ENCODE measurements around the gene CEP70.
"Not testable (repeated sequence)": the region's sequence is repeated elsewhere in the genome, so short reads cannot be mapped to it uniquely, and the experiment has no call there.

Gene CEP70

DNA sequence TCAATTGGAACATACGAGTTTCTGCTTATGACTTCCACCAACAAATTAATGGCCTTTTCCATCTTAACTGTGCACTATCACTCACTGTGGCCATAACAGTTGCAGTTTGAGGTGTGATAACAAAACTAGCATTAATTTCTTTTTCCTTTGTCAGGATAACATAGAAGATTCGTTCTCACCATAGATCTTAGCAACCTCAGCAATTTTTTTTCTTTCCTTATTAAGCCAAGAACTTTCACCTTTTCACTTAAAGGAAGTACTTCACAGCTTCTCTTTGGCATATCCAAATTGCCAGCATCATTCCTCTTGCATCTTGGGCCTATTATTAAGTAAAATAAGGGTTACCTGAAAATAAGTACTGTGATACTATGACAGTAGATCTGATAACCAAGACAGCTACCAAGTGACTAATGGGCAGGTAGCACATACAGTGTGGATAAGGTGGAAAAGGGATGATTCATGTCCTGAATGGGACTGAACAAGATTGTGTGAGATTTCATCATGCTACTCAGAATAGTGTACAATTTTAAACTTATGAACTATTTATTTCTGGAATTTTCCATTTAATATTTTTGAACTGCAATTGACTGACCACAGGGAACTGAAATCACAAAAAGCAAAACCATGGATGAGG is 46.6 kb downstream of the CEP70 start:
- in situ Hi-C loops (cut with HindIII; ENCODE audit: low sequenced_read_pairs) = no loop called here
- no peak for DNase-seq (ENCODE audit: low read depth)
- H3K4me3 ChIP-seq (ENCODE audit: low read depth, low read length) = no peak overlapping the region
- TF ChIP-seq CTCF (IDR thresholded peaks at IDR 0.05; ENCODE audit: low read depth, low read length, missing control alignments) = no peak

DNA sequence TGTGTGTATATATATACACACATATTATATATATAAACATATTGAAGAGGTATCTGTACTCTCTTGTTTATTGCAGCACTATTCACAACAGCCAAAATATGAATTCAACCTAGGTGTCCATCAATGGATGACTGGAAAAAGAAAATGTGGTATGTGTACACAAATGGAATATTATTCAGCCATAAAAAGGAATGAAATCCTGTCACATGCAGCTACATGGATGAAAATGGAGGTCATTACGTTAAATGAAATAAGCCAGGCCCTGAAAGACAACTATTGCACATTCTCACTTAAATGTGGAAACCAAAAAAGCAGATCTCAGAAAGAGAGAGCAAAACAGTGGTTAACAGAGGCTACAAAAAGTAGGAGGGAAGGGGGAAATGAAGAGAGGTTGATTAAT is 49.5 kb downstream of the CEP70 start:
- DNase-seq (ENCODE audit: low read depth) = no peak
- no peak for TF ChIP-seq CTCF (IDR thresholded peaks at IDR 0.05; ENCODE audit: low read depth, low read length, missing control alignments)
- in situ Hi-C loops (cut with HindIII; ENCODE audit: low sequenced_read_pairs) = no loop called here
- no peak overlapping the region for H3K4me3 ChIP-seq (ENCODE audit: low read depth, low read length)

GRCh38 chr3:138542977-138543376 is 51.1 kb downstream of the CEP70 start:
- TF ChIP-seq CTCF (IDR thresholded peaks at IDR 0.05; ENCODE audit: low read depth, low read length, missing control alignments) = no peak
- in situ Hi-C loops (cut with HindIII; ENCODE audit: low sequenced_read_pairs) = no loop called here
- H3K4me3 ChIP-seq (ENCODE audit: low read depth, low read length) = no peak overlapping the region
- DNase-seq (ENCODE audit: low read depth) = no peak

DNA sequence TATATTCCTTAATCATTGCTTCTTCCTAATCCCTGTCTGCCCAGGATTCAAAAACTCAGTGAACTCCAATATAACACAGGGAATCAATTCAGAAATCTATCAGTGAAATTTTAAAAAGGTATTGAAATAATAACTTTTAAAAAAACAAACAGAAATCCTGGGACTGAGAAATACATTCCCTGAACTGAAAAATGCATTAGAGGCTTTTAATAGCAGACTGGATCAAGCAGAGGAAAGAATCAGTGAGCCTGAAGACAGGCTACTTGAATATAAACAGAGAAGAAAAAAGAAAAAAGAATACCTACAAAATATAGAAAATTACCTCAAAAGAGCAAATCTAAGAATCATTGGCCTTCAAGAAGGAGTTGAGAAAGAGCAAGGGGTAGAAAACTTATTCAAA is 54.7 kb downstream of the CEP70 start:
- TF ChIP-seq CTCF (IDR thresholded peaks at IDR 0.05; ENCODE audit: low read depth, low read length, missing control alignments) = no peak
- in situ Hi-C loops (cut with HindIII; ENCODE audit: low sequenced_read_pairs) = no loop called here
- DNase-seq (ENCODE audit: low read depth) = no peak
- H3K4me3 ChIP-seq (ENCODE audit: low read depth, low read length) = no peak overlapping the region

- H3K4me3 ChIP-seq (ENCODE audit: low read depth, low read length); DNase-seq (ENCODE audit: low read depth); in situ Hi-C loops (cut with HindIII; ENCODE audit: low sequenced_read_pairs): not testable (repeated sequence)
Observed at GRCh38 chr3:138521445-138521844, 72.6 kb downstream of the CEP70 start.

- no peak overlapping the region for H3K4me3 ChIP-seq (ENCODE audit: low read depth, low read length)
- DNase-seq (ENCODE audit: low read depth) = no peak
- in situ Hi-C loops (cut with HindIII; ENCODE audit: low sequenced_read_pairs) = no loop called here
- TF ChIP-seq CTCF (IDR thresholded peaks at IDR 0.05; ENCODE audit: low read depth, low read length, missing control alignments) = no peak
Observed at GRCh38 chr3:138513090-138513843, 80.8 kb downstream of the CEP70 start.

DNA sequence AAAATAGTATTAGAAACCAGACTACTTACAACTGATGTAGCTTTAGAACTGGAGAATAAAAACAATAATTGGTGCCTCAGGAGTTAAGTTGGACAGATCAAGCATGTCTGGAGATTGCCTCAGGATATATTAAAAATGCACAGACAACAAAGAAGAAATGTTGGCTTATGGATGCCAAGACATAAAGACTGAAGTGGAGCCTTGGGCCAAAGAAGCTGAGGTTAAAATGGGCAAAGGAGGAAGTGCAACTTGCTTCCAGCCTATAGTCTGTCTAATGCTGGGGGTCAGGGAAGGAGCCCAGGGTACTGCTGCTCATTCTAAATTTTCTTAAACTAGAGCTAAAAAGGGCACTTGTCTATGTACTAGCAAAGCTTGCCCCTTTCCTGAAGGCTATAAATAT is 82.1 kb downstream of the CEP70 start:
- in situ Hi-C loops (cut with HindIII; ENCODE audit: low sequenced_read_pairs) = no loop called here
- no peak for TF ChIP-seq CTCF (IDR thresholded peaks at IDR 0.05; ENCODE audit: low read depth, low read length, missing control alignments)
- H3K4me3 ChIP-seq (ENCODE audit: low read depth, low read length) = no peak overlapping the region
- no peak for DNase-seq (ENCODE audit: low read depth)
